Esophagus squamous epithelium (tissue), 4 donors: ENCODE data around the gene AQP6.
"Not testable (repeated sequence)": the region's sequence is repeated elsewhere in the genome, so short reads cannot be mapped to it uniquely, and the experiment has no call there.

Experiments
- POLR2A ChIP-seq, 4 donors: fragments of 450-650 bp; IDR thresholded peaks; one replicate each; pipeline ENCODE4 v1.6.1; 2017; ENCODE audit warnings: antibody characterized with exemption in 4 of 4, mild to moderate bottlenecking in 4 of 4, moderate library complexity in 3 of 4
- TF ChIP-seq, protein P1 (sequence below), 6 experiments: fragments of 450-650 bp in 4 of 6; fragments of 200-600 bp in 2 of 6; sonication (generic) in 2 of 6; IDR thresholded peaks; one replicate each; pipeline ENCODE4 v1.5.1; 2016 to 2019; ENCODE audit warnings: antibody characterized with exemption in 6 of 6, mild to moderate bottlenecking in 4 of 6, moderate library complexity in 4 of 6

DNA sequence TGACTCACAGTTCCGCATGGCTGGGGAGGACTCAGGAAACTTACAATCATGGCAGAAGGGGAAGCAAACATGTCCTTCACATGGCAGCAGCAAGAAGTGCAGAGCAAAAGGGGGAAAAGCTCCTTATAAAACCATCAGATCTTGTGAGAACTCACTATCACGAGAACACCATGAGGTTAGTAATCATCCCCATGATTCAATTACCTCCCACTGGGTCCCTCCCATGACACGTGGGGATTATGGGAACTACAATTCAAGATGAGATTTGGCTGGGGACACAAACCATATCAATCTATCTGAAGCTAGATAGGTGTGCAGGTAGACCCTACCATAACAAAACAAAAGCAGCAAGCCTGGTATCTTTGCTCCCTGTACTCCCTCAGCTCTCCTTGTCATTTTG is 13.7 kb downstream of the AQP6 start:
- TF ChIP-seq POLR2A (IDR thresholded peaks at IDR 0.05) = not testable (repeated sequence)
- TF ChIP-seq, protein P1, sequence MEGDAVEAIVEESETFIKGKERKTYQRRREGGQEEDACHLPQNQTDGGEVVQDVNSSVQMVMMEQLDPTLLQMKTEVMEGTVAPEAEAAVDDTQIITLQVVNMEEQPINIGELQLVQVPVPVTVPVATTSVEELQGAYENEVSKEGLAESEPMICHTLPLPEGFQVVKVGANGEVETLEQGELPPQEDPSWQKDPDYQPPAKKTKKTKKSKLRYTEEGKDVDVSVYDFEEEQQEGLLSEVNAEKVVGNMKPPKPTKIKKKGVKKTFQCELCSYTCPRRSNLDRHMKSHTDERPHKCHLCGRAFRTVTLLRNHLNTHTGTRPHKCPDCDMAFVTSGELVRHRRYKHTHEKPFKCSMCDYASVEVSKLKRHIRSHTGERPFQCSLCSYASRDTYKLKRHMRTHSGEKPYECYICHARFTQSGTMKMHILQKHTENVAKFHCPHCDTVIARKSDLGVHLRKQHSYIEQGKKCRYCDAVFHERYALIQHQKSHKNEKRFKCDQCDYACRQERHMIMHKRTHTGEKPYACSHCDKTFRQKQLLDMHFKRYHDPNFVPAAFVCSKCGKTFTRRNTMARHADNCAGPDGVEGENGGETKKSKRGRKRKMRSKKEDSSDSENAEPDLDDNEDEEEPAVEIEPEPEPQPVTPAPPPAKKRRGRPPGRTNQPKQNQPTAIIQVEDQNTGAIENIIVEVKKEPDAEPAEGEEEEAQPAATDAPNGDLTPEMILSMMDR (IDR thresholded peaks at IDR 0.05) = not testable (repeated sequence)
